ENCODE measurements around the gene RCOR3.
"Not testable (repeated sequence)": the region's sequence is repeated elsewhere in the genome, so short reads cannot be mapped to it uniquely, and the experiment has no call there.

The RCOR3 gene

GRCh38 chr1:211319892-211320291 lies 60.7 kb downstream of the RCOR3 start:
- Mint-ChIP-seq H3K36me3 (ENCODE audit: insufficient read depth) (peaks cover 6% of the 10 kb centered on the region), H3K4me1 (no peaks in the 10 kb centered on the region), H3K9me3 (no peaks in the 10 kb centered on the region), H3K4me3 (no peak overlapping the region), H3K27me3 (no peaks in the 10 kb centered on the region), H3K27ac (ENCODE audit: low read depth) (no peak overlapping the region)
- DNase-seq (ENCODE audit: low spot score in 2 of 2) = no peak
- no peak for ATAC-seq (replicated peaks; ENCODE audit: extremely low read depth, poor library complexity, severe bottlenecking)

DNA sequence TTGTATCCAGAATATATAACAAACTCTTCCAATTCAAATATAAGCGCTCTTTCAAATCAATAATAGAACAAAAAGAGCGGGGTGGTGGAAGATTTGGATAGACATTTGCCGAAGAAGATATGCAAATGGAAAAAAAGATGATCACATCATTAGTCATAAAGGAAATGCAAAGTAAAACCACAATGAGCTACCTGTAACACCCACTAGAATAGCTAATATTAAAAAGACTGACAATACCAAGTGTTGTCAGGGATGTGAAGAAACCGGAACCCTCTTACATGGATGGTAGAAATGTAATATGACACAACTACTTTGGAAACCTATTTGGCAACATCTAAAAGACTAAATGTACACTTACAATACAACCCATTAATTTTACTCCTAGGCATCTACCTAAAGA lies 61.8 kb downstream of the RCOR3 start:
- Mint-ChIP-seq H3K27ac (ENCODE audit: low read depth) (no peak overlapping the region), H3K9me3 (no peaks in the 10 kb centered on the region), H3K4me1 (peaks cover 7% of the 10 kb centered on the region), H3K36me3 (ENCODE audit: insufficient read depth) (peaks cover 3% of the 10 kb centered on the region), H3K4me3 (no peak overlapping the region), H3K27me3 (no peaks in the 10 kb centered on the region)
- DNase-seq (ENCODE audit: low spot score in 2 of 2) (no peak), ATAC-seq (replicated peaks; ENCODE audit: extremely low read depth, poor library complexity, severe bottlenecking) (no peak)

- not testable (repeated sequence) for H3K36me3 Mint-ChIP-seq (ENCODE audit: insufficient read depth); H3K9me3 Mint-ChIP-seq; DNase-seq (ENCODE audit: low spot score in 2 of 2); H3K4me3 Mint-ChIP-seq; H3K27me3 Mint-ChIP-seq; H3K27ac Mint-ChIP-seq (ENCODE audit: low read depth); ATAC-seq (replicated peaks; ENCODE audit: extremely low read depth, poor library complexity, severe bottlenecking)
- H3K4me1 Mint-ChIP-seq = peaks cover 12% of the 10 kb centered on the region
Measured at GRCh38 chr1:211321646-211322045, 62.5 kb downstream of the RCOR3 start.

DNA sequence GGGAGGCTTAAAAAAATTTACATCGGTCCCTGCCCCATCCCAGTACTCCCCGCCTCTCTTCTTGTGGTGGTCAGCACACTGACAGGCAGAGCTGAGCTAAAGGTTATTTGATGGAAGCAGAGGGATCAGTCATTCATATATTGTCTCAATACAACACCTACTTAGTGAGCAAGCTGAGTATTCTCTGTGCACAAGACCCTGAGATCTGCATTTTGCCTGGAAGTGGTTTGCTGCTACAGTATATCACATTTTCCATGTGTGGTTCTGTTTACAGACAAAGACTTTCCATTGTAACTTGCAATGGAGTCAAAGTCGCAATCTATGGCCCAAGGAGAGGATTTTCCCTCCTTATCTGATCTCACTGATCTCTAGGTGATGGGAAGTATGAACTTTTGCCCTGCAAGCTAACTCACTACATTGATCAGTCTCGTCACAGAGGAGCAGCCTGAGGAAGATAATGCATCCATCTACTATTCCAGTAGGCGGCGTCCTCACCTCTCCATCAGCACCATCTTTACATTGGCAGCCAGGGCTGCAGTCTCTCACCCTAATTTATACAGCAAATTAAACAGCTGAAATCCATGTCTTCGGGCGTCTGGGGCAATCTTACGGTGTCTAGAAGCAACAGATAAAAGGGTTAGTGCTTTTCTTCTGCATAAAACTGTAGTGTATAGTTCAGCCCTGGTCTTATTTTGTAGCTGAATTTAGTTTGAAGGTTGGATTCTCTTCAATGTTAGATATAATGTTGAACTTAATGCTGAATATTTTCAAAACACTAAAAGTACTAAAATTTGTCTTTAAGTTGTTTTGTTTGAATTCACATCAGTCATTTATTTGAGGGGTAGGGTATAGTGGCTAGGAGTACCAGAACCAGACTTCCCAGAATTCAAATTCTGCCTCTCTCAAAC lies 64.2 kb downstream of the RCOR3 start:
- Mint-ChIP-seq H3K27me3 (no peaks in the 10 kb centered on the region), H3K4me1 (peaks cover 25% of the 10 kb centered on the region), H3K36me3 (ENCODE audit: insufficient read depth) (peaks cover 11% of the 10 kb centered on the region), H3K27ac (ENCODE audit: low read depth) (no peak overlapping the region), H3K4me3 (no peak overlapping the region), H3K9me3 (no peaks in the 10 kb centered on the region)
- ATAC-seq (replicated peaks; ENCODE audit: extremely low read depth, poor library complexity, severe bottlenecking) (peak; percentile 71), DNase-seq (ENCODE audit: low spot score in 2 of 2) (peak; percentile 43 to 58)

- peaks cover 43% of the 10 kb centered on the region for H3K4me1 Mint-ChIP-seq
- no peaks in the 10 kb centered on the region for H3K9me3 Mint-ChIP-seq
Measured at GRCh38 chr1:211324992-211325775, 66.0 kb downstream of the RCOR3 start.

GRCh38 chr1:211326140-211326527 lies 67.0 kb downstream of the RCOR3 start:
- ATAC-seq (replicated peaks; ENCODE audit: extremely low read depth, poor library complexity, severe bottlenecking) (no peak), DNase-seq (ENCODE audit: low spot score in 2 of 2) (no peak)
- H3K4me1 Mint-ChIP-seq = peaks cover 52% of the 10 kb centered on the region
- H3K27ac Mint-ChIP-seq (ENCODE audit: low read depth) = peak overlapping the region; percentile 96
- H3K9me3 Mint-ChIP-seq = no peaks in the 10 kb centered on the region
- peaks cover 17% of the 10 kb centered on the region for H3K36me3 Mint-ChIP-seq (ENCODE audit: insufficient read depth)
- H3K27me3 Mint-ChIP-seq = no peaks in the 10 kb centered on the region
- peak overlapping the region; percentile 88 for H3K4me3 Mint-ChIP-seq

More at GRCh38 chr1:211324992-211325775, 66.0 kb downstream of the RCOR3 start:
- peak overlapping the region; percentile 88 for H3K4me3 Mint-ChIP-seq
- no peak for DNase-seq (ENCODE audit: low spot score in 2 of 2)
- ATAC-seq (replicated peaks; ENCODE audit: extremely low read depth, poor library complexity, severe bottlenecking) = no peak
- peak overlapping the region; percentile 96 for H3K27ac Mint-ChIP-seq (ENCODE audit: low read depth)
- H3K27me3 Mint-ChIP-seq = no peaks in the 10 kb centered on the region
- peaks cover 14% of the 10 kb centered on the region for H3K36me3 Mint-ChIP-seq (ENCODE audit: insufficient read depth)

- DNase-seq (ENCODE audit: low spot score in 2 of 2) = no peak
- H3K36me3 Mint-ChIP-seq (ENCODE audit: insufficient read depth) = peaks cover 17% of the 10 kb centered on the region
Measured at GRCh38 chr1:211326528-211327345, 67.6 kb downstream of the RCOR3 start, which contains the start of gene TRAF5. Gene TRAF5, plus strand, starts transcription at chr1:211326833. Its CDS starts 26,407 bp downstream, at chr1:211353240.

DNA sequence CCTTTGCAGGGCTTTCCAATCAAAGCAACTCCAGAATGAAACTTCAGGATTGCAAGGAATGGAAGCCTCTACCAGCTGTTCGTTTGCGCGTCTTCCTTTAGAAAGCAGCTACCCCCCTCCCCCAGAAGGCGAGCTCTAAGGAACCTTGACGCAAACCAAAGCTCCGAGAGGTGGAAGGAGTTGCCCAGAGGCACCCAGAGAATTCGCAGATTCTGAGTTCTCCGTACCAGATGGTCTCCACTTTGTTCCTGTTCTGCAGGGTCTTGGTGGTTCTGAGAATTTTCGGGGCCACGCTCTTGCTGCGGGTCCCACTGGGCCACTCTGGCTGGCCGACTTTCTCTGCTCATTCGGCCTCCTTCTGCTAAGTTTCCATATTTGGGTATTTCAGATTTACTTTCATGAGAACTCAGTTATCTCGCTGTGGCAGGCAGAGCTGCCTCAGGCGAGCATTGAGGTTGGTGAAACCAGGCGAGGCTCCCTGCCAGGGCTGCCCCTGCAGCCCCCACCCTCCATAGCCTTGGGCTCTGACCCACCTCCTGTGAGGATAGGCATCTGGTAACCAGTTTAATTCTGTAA lies 68.3 kb downstream of the RCOR3 start:
- DNase-seq (ENCODE audit: low spot score in 2 of 2) = no peak

More at GRCh38 chr1:211326528-211327345, 67.6 kb downstream of the RCOR3 start, which contains the start of gene TRAF5:
- H3K27me3 Mint-ChIP-seq = no peaks in the 10 kb centered on the region
- H3K27ac Mint-ChIP-seq (ENCODE audit: low read depth) = peak within 1 kb of the TSS; percentile 96
- peak within 1 kb of the TSS; percentile 88 for H3K4me3 Mint-ChIP-seq
- H3K9me3 Mint-ChIP-seq = no peaks in the 10 kb centered on the region
- ATAC-seq (replicated peaks; ENCODE audit: extremely low read depth, poor library complexity, severe bottlenecking) = peak; percentile 25
- peaks cover 56% of the 10 kb centered on the region for H3K4me1 Mint-ChIP-seq

DNA sequence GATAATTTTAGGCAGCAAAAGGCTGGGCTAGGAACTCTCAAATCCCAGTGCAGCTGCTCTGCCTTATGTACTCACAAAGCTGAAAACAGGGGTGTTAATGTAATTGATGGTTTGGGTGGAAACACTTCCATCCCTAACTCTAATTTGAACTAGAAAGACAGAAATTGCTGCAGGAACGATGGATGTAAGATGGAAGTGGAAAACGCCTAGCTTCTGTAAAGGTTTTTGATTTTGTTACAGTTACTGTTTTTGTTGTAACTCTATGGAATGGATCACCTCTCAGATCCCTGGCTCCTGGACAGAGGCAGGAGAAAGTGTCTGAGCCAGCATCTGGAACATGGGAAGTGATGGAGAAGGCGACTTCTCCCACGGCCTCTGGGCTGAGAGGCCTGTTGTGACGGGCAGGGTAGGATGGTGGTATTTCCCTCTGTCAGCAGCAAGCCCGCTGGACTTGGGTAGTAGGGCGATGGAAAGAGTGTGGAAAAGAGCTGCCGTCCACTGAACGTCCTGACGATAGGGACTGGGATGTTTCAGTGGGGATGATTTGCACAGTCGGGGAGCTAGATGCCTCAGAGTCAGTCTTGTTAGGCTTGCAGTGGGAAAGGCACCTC lies 69.0 kb downstream of the RCOR3 start:
- DNase-seq (ENCODE audit: low spot score in 2 of 2) (no peak), ATAC-seq (replicated peaks; ENCODE audit: extremely low read depth, poor library complexity, severe bottlenecking) (no peak)
- H3K9me3 Mint-ChIP-seq = no peaks in the 10 kb centered on the region
- H3K4me3 Mint-ChIP-seq = peak overlapping the region; percentile 88
- H3K27me3 Mint-ChIP-seq = no peaks in the 10 kb centered on the region
- peaks cover 17% of the 10 kb centered on the region for H3K36me3 Mint-ChIP-seq (ENCODE audit: insufficient read depth)
- H3K27ac Mint-ChIP-seq (ENCODE audit: low read depth) = peak overlapping the region; percentile 95
- H3K4me1 Mint-ChIP-seq = peaks cover 70% of the 10 kb centered on the region

More for the DNA sequence above, 68.3 kb downstream of the RCOR3 start:
- peak; percentile 47 for ATAC-seq (replicated peaks; ENCODE audit: extremely low read depth, poor library complexity, severe bottlenecking)
- peaks cover 63% of the 10 kb centered on the region for H3K4me1 Mint-ChIP-seq
- no peaks in the 10 kb centered on the region for H3K27me3 Mint-ChIP-seq
- peak overlapping the region; percentile 88 for H3K4me3 Mint-ChIP-seq
- no peaks in the 10 kb centered on the region for H3K9me3 Mint-ChIP-seq
- H3K36me3 Mint-ChIP-seq (ENCODE audit: insufficient read depth) = peaks cover 17% of the 10 kb centered on the region
- peak overlapping the region; percentile 95 for H3K27ac Mint-ChIP-seq (ENCODE audit: low read depth)

- H3K27me3 Mint-ChIP-seq = no peaks in the 10 kb centered on the region
- no peak for DNase-seq (ENCODE audit: low spot score in 2 of 2)
- peak overlapping the region; percentile 88 for H3K4me3 Mint-ChIP-seq
- H3K36me3 Mint-ChIP-seq (ENCODE audit: insufficient read depth) = peaks cover 17% of the 10 kb centered on the region
- peak overlapping the region; percentile 95 for H3K27ac Mint-ChIP-seq (ENCODE audit: low read depth)
- ATAC-seq (replicated peaks; ENCODE audit: extremely low read depth, poor library complexity, severe bottlenecking) = no peak
- H3K4me1 Mint-ChIP-seq = peaks cover 75% of the 10 kb centered on the region
- no peaks in the 10 kb centered on the region for H3K9me3 Mint-ChIP-seq
Measured at GRCh38 chr1:211328866-211329475, 69.8 kb downstream of the RCOR3 start.

DNA sequence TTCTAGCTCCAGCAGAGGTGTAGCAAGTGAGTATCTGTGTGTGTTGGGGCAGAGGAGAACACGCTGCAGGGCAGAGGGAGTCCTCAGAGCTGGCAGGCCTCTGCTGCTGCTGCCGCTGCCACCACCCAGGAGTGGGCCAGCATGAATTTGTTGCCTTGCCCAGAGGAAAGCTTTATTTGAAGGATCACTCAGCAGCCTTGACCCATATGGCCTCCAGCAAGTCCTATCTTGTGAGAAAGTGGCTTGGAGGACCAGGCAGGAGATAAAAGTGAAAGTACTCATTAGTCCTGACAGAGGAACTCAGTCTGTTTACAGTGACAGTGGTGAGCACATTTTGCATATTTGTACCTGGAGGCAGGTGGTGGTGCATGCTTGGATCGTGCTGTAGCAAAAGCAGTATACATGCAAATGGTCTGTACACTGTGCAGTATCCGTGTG lies 70.6 kb downstream of the RCOR3 start:
- ATAC-seq (replicated peaks; ENCODE audit: extremely low read depth, poor library complexity, severe bottlenecking) (peak; percentile 30), DNase-seq (ENCODE audit: low spot score in 2 of 2) (no peak)
- H3K36me3 Mint-ChIP-seq (ENCODE audit: insufficient read depth) = peaks cover 15% of the 10 kb centered on the region
- H3K9me3 Mint-ChIP-seq = no peaks in the 10 kb centered on the region
- H3K4me1 Mint-ChIP-seq = peaks cover 80% of the 10 kb centered on the region
- H3K4me3 Mint-ChIP-seq = peak overlapping the region; percentile 88
- peak overlapping the region; percentile 95 for H3K27ac Mint-ChIP-seq (ENCODE audit: low read depth)
- no peaks in the 10 kb centered on the region for H3K27me3 Mint-ChIP-seq
